NCI-H446 (cell line): ENCODE data around the gene ZSWIM4.
"Not testable (repeated sequence)": the region's sequence is repeated elsewhere in the genome, so short reads cannot be mapped to it uniquely, and the experiment has no call there.

Source experiments
- DNase-seq, 2 experiments: peaks; one replicate each; lab custom pipeline; 2025; lab: John Stamatoyannopoulos, UW

ZSWIM4 gene

GRCh38 chr19:13778398-13778797 lies 16.8 kb upstream of the ZSWIM4 start:
- no peak for DNase-seq

- DNase-seq, result no peak
Observed at GRCh38 chr19:13778847-13779246, 16.4 kb upstream of the ZSWIM4 start.

DNA sequence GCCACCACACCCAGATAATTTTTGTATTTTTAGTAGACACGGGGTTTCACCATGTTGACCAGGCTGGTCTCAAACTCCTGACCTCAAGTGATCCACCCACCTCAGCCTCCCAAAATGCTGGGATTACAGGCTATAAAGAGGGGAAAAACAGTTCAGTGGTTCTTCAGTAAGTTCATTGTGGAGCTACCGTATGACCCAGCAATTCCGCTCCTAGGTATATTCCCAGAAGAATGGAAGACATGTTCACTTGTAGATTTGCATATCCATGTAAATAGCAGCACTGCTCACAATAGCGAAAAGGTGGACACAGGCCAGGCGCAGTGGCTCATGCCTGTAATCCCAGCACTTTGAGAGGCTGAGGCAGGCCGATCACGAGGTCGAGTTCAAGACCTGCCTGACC lies 15.4 kb upstream of the ZSWIM4 start:
- not testable (repeated sequence) for DNase-seq

DNA sequence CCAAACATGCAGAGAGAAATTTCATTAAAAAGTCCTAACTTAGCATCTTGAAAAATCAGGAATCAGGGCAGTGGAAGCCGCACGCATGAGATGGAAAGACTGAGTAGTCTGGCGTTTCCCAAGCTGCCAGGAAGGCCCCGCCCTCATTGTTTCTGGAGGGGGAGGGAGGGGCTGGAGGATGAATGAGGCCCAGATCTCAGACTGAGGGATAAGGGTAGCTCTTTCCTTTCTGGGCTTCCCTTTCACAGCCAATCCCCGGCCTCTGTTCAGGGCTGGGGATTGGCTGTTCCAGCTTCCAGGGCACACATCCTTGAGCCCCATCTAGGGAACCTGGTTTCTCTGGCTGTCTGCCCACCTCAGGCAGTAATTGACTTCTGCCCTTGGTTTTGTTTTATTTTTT lies 13.7 kb upstream of the ZSWIM4 start:
- DNase-seq, result peak in 1 of 2 experiments; percentile 44

DNA sequence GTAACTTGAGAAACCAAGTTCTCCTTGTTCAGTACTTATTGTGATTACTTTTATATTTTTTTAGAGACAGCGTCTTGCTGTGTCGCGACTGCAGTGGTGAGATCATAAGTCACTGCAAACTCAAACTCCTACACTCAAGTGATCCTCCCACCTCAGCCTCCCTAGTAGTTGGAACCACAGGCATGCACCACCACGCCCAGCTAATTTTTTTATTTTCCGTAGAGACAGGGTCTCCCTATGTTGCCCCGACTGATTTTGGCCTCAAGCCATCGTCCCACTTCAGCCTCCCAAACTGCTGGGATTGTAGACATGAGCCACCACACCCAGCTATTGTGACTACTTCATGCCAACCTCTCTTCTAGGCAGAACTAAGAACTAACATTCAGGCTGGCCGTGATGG lies 12.7 kb upstream of the ZSWIM4 start:
- no peak for DNase-seq

DNA sequence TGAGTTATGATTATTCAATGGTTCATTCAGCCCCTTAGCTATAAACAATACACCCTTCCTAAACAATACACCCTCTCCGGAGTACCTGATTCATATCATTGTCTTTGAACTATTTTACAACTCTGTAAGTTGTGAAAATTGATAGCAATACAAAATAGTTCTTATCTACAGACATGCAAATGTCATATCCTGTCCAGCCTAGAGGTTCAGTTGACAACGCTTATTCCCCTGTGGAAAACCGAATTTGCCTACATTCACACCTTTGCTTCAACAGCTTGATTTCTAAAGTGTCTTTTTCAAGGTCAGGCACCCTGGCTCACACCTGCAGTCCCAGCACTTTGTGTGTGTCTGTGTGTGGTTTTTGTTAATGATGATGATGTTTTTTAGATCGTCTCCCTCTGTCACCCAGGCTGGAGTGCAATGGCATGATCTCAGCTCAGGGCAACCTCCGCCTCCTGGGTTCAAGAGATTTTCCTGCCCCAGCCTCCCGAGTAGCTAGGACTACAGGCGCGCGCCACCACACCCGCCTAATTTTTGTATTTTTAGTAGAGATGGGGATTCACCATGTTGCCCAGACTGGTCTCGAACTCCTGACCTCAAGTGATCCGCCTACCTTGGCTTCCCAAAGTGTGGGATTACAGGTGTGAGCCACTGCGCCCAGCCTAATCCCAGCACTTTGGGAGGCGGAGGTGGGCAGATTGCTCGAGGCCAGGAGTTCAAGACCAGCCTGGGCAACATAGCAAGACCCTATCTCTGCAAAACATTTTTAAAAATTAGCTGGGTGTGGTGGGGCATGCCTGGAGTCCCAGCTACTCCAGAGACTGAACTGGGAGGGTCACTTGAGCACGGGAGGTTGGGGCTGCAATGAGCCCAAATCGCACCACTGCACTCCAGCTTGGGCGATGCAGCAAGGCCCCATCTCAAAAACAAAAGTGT lies 11.4 kb upstream of the ZSWIM4 start:
- DNase-seq, result no peak

- DNase-seq, result peak; percentile 55 to 85
Observed at GRCh38 chr19:13784731-13785452, 10.4 kb upstream of the ZSWIM4 start.

DNA sequence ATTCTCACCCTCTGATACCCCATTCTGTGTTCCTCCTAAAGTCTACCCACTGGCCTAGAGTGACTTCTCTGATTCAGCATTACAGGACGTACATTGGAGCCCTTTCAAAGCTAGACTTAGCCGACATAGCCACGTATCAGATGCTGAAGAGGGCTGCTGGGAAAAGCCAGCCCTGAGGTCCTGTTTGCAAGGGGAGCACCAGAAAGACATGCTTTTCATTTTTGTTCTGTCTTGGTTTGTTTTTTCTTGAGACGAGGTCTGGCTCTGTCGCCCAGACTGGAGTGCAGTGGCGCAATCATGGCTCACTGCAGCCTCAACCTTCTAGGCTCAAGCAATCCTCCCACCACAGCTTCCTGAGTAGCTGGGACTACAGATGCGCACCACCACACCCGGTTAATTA lies 6.3 kb upstream of the ZSWIM4 start:
- DNase-seq, result no peak

DNA sequence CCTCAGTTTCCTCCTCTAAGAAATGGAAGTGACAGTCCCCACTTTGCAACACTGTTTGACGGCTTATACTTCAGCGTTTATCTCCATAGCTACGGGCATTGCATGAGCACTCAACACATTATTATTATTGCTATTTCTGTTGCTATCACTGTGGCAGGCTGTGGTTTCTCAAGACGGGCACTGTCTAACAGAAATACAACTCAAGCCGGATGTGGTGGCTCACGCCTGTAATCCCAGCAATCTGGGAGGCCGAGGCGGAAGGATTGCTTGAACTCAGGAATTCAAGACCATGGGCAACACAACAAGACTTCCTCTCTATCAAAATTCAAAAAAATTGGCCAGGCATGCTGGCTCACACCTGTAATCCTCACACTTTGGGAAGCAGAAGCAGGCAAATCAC lies 4.9 kb upstream of the ZSWIM4 start:
- no peak for DNase-seq

- DNase-seq, result not testable (repeated sequence)
Observed at GRCh38 chr19:13793317-13793716, 1.9 kb upstream of the ZSWIM4 start.

DNA sequence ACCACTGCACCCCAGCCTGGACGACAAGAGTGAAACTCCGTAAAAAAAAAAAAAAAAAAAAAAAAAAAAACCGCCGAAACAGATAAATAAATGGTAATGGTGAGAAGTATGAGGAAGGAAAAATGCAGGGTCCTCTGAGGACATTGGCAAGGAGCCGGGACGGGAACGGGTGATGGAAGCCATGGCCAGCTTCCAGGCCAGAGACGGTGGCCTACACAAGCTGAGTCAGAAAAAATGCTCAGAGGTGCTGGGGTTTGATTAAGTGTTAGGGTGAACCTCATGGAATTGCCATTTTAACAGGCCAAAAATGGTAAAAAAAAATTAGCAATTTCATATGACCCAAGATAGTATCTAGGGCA lies 866 bp upstream of the ZSWIM4 start:
- DNase-seq, result peak; percentile 18 to 74

DNA sequence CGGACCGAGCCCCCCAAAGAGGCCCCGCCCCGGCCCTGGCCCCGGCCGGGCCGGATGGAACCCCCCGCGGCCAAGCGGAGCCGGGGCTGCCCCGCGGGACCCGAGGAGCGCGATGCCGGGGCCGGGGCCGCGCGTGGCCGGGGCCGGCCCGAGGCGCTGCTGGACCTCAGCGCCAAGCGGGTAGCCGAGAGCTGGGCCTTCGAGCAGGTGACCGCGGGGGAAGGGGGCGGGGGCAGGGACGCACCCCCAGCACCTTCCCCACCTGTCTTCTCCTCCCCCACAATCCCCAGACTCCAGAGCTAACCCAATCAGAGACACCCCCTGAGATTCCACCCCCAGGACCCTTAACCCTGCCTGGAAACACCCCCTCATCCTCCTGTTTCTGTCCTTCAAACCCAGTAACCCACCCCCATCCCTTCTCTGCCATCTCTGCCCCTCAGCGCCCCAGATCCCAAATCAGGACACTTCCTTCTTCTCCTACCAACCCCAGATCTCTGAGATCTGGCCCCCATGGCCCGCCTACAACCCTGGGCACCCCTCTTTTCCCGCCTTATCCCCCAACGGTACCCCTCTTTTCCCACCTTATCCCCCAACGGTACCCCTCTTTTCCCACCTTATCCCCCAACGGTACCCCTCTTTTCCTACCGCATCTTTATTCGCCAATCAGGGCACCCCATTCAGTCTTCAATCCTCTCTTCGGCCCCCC lies 505 bp downstream of the ZSWIM4 start:
- no peak for DNase-seq

DNA sequence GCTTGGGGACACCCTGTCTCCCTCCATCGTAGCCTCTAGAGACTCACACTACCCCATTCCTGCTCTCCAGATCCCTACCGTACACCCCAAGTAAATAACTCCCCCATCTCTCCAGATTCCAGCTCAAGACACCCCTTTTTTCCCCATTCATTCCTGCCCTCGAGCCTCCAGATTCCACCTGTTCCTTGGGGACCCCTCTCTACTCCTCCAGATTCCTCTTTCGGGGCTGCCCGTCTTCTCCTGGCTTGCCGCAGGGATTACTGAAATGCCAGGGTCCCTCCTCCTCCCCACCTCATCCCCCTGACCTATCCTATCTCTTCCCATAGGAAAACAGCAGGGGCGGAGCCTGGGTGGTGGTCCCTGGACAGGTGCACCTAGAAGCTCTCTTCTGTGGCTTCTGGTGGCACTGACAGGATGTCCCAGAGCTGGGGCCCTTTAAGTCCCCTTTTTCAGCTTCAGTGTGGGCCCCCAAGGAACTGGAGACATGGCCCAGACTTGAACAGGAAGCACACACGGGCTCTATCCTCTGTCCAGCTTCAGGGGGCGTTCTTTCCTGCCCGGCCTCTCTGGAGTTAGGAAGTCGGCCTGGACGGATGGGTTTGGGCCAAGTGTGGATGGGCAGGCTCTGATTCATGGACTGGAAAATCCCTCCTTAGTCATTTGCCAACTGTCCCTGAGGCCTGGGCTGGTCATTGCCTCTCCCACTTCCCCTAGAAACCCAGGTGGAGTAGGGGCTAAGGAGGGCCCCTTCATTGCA lies 1.2 kb downstream of the ZSWIM4 start:
- DNase-seq, result no peak

DNA sequence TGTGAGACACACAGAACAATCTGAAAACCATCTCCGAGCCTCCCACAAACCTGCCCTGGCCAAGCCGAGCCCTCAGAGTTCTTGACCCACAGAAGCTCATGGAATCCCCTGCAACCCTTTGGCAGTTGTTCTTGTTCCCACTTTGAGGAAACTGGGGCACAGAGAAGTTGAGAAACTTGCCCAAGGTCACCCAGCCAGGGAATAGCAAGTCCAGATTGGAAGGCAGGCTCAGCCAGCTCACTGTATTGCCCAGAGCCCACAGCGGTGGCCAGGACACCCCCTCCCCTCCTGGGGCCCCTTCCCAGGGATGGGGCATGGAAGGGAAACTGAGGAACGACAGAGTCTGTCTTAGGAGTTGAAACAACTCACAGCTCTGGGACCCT lies 1.8 kb downstream of the ZSWIM4 start:
- no peak for DNase-seq

DNA sequence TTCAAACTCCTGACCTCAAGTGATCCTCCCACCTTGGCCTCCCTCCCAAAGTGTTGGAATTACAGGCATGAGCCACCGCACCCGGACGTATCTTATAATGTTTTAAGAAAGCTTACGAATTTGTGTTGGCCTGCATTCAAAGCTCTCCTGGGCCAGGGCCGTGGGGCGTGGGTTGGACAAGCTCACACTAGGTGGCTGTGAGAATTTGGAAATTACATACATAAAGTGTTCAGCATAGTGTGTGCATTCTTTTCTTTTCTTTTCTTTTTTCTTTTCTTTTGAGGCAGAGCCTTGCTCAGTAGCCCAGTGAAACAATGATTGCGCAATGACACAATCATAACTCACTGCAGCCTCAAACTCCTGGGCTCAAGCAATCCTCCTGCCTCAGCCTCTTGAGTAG lies 2.6 kb downstream of the ZSWIM4 start:
- no peak for DNase-seq

GRCh38 chr19:13799669-13800068 lies 4.4 kb downstream of the ZSWIM4 start:
- DNase-seq, result no peak

GRCh38 chr19:13803038-13803437 lies 7.8 kb downstream of the ZSWIM4 start:
- no peak for DNase-seq

DNA sequence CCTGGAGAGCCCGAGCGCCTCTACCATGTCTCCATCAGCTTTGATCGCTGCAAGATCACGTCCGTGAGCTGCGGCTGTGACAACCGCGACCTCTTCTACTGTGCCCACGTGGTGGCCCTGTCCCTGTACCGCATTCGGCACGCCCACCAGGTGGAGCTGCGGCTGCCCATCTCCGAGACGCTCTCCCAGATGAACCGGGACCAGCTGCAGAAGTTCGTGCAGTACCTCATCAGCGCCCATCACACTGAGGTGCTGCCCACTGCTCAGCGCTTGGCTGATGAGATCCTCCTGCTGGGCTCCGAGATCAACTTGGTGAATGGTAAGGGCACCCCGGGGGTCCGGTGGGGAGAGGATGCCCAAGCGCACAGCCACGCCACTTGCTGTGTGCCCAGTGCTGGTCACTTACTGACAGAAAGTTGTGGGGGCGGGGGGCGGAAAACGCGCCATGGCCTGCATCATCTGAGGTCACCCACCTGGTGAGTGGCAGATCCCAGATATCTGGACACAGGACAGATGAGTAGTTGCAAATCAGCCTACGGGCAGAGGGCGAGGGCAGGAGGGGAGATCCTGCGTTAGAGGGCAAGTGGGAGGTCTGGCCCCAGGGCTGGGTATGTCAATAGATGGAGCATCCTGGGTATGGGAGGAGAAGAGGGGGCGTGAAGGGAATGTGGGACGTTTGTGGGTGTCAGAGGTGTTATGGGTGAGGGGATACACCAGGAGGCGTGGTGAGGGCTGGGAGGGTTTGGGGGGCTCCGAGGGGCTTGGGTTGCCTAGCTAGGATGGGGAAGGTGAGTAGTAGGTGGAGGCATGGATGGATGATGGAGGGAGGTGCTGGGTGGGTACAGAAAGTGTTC lies 9.8 kb downstream of the ZSWIM4 start:
- DNase-seq, result no peak

GRCh38 chr19:13806728-13807127 lies 11.5 kb downstream of the ZSWIM4 start:
- no peak for DNase-seq

- DNase-seq, result no peak
Observed at GRCh38 chr19:13807421-13808021, 12.3 kb downstream of the ZSWIM4 start.

- DNase-seq, result no peak
Observed at GRCh38 chr19:13808856-13809255, 13.6 kb downstream of the ZSWIM4 start.
